PC-9 (cell line): ENCODE results near the gene RHBDD1.

Source experiments
- EZH2 ChIP-seq: fragments of 200-600 bp; sonication (generic); IDR thresholded peaks from 2 replicates; pipeline ENCODE4 v1.8.0; 2017; ENCODE audit warnings: antibody characterized with exemption, low read depth
- TF ChIP-seq, protein P1 (sequence below): fragments of 200-600 bp; sonication (generic); conservative IDR thresholded peaks from 2 replicates; pipeline ENCODE4 v1.6.1; 2017; ENCODE audit warnings: mixed run types, antibody characterized with exemption, mild to moderate bottlenecking, moderate library complexity

DNA sequence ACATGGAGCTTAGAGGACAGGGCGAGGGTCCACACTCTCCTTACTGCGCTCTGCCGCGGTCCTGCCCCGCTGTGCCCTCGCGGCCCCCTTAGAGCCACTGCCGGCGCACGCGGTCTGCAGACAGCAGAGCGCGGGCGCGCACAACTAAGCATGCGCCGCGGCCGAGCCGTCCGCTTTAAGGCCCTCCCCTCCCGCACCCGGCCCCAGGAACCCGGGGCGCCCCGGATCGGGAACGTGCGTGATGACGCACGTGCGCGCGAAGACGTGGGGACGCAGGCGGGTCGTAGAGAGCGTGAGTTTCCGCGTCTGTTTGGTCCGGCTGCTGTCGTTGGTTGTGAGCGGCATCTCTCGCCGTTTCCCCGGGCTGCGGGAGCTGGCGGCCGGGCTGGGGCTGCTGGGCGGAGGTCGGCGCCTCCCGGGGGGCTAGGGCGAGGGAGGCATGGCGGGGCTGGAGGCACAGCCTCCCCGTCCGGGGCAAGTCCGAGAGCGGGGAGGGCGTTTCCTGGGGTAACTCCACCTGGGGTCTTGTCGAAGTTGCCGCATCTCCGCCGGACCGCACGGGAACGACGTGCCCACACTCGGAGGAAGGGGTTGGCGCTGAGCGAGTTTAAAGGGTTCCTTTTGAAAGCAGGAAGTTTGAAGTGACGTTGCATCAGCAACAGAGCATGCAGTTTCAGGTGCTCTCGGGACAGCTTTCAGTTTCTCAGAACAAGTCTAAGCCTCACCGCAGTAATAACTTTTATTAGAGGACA lies at the start of gene RHBDD1:
- TF ChIP-seq EZH2 = no peak
- TF ChIP-seq, protein P1, sequence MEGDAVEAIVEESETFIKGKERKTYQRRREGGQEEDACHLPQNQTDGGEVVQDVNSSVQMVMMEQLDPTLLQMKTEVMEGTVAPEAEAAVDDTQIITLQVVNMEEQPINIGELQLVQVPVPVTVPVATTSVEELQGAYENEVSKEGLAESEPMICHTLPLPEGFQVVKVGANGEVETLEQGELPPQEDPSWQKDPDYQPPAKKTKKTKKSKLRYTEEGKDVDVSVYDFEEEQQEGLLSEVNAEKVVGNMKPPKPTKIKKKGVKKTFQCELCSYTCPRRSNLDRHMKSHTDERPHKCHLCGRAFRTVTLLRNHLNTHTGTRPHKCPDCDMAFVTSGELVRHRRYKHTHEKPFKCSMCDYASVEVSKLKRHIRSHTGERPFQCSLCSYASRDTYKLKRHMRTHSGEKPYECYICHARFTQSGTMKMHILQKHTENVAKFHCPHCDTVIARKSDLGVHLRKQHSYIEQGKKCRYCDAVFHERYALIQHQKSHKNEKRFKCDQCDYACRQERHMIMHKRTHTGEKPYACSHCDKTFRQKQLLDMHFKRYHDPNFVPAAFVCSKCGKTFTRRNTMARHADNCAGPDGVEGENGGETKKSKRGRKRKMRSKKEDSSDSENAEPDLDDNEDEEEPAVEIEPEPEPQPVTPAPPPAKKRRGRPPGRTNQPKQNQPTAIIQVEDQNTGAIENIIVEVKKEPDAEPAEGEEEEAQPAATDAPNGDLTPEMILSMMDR = no peak
